ENCODE results near the gene PCDHB3.
"Not testable (repeated sequence)": the region's sequence is repeated elsewhere in the genome, so short reads cannot be mapped to it uniquely, and the experiment has no call there.

PCDHB3 gene

GRCh38 chr5:141100243-141100805 lies at the start of gene PCDHB3:
TSS of gene PCDHB3 (plus strand) at chr5:141100473. CDS start at chr5:141100650, 177 bp downstream.
- DNase-seq, result no peak

GRCh38 chr5:141050622-141051520 lies 49.4 kb upstream of the PCDHB3 start, which contains the start of gene PCDHB1:
TSS of gene PCDHB1 (plus strand) at chr5:141051374. CDS start at chr5:141051471, 97 bp downstream.
- DNase-seq, result no peak

- DNase-seq, result no peak
Measured at GRCh38 chr5:141051521-141051866, 48.8 kb upstream of the PCDHB3 start.

GRCh38 chr5:141077826-141078225 lies 22.4 kb upstream of the PCDHB3 start:
- DNase-seq, result no peak

GRCh38 chr5:141082228-141082627 lies 18.0 kb upstream of the PCDHB3 start:
- no peak for DNase-seq

GRCh38 chr5:141084487-141084989 lies 15.7 kb upstream of the PCDHB3 start:
- peak; percentile 44 for DNase-seq

- peak; percentile 60 for DNase-seq
Measured at GRCh38 chr5:141094481-141095262, 5.6 kb upstream of the PCDHB3 start, which contains the start of gene PCDHB2. TSS of gene PCDHB2 (plus strand) at chr5:141094615. CDS start at chr5:141094791, 176 bp downstream.

- no peak for DNase-seq
Measured at GRCh38 chr5:141095263-141095641, 5.0 kb upstream of the PCDHB3 start.

- DNase-seq, result not testable (repeated sequence)
Measured at GRCh38 chr5:141096181-141096580, 4.1 kb upstream of the PCDHB3 start.

GRCh38 chr5:141096586-141096985 lies 3.7 kb upstream of the PCDHB3 start:
- not testable (repeated sequence) for DNase-seq

- no peak for DNase-seq
Measured at GRCh38 chr5:141101059-141101458, 786 bp downstream of the PCDHB3 start.

- not testable (repeated sequence) for DNase-seq
Measured at GRCh38 chr5:141102070-141102469, 1.8 kb downstream of the PCDHB3 start.

GRCh38 chr5:141102471-141102870 lies 2.2 kb downstream of the PCDHB3 start:
- not testable (repeated sequence) for DNase-seq

GRCh38 chr5:141105350-141105749 lies 5.1 kb downstream of the PCDHB3 start:
- DNase-seq, result no peak

- DNase-seq, result no peak
Measured at GRCh38 chr5:141119250-141119649, 19.0 kb downstream of the PCDHB3 start.

- DNase-seq, result no peak
Measured at GRCh38 chr5:141121563-141121962, 21.3 kb downstream of the PCDHB3 start, which contains the start of gene PCDHB4. TSS of gene PCDHB4 (plus strand) at chr5:141121818. CDS start at chr5:141121999, 181 bp downstream.

GRCh38 chr5:141121985-141122384 lies 21.7 kb downstream of the PCDHB3 start:
- DNase-seq, result no peak

GRCh38 chr5:141123396-141124135 lies 23.3 kb downstream of the PCDHB3 start:
- not testable (repeated sequence) for DNase-seq

- no peak for DNase-seq
Measured at GRCh38 chr5:141127305-141127704, 27.0 kb downstream of the PCDHB3 start.

- DNase-seq, result peak; percentile 4
Measured at GRCh38 chr5:141135030-141135717, 34.9 kb downstream of the PCDHB3 start, which contains the start of gene PCDHB5. TSS of gene PCDHB5 (plus strand) at chr5:141135206. CDS start at chr5:141135435, 229 bp downstream.

- no peak for DNase-seq
Measured at GRCh38 chr5:141135718-141136266, 35.5 kb downstream of the PCDHB3 start.
